Hematopoietic multipotent progenitor cell treated with erythropoietin and hydrocortisone succinate and interleukin-3 and kit ligand, for 17 days (in vitro differentiated cells): ENCODE data around the gene TMEM89.

Experiments used
- DNase-seq: peaks from one replicate; pipeline ENCODE4 v3.0.0-alpha.2; 2015; ENCODE audit warnings: low spot score

Gene TMEM89

DNA sequence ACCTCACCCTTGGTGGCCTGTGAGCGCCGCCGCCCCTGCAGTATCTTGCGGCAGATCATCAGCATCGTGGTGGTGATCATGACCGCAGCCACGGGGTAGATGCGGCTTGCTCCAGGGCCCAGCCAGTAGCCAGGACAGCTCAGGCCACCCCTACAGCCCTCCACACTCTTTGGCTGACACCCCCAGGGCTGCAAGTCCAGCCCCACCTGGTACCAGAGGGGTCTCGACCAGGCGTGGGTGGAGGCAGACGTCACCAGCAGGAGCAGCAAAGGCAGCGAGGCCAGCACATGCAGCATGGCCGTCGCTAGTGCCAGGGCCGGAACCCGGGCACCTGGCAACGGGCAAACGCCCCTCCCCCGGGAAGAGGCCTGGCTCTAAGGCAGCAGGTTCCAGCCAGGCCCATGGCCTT lies at the start of gene TMEM89:
TMEM89 (minus strand) TSS at position 309 of the 409 bp plus-strand sequence; CDS start at position 296, 13 bp downstream.
- DNase-seq = no peak

DNA sequence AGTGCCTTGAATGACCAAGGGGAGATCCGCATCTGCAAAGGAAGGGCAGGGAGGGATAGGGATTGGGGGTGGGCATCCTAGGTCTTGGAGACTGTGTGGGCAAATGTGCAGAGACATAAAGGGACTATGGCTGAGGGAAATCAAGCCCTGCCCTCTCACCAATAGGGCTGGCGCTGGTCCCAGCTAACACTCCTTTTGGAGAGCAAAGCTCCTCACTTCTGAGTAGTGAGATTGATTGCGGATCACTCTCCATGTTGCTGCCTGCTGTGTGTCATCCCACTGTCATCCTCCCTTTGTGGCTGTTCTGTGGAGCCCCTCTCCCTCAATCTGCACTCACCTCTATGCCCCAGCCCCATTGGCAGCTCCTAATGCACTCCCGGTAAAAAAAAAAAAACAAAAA lies 43.4 kb upstream of the TMEM89 start:
- DNase-seq = no peak

DNA sequence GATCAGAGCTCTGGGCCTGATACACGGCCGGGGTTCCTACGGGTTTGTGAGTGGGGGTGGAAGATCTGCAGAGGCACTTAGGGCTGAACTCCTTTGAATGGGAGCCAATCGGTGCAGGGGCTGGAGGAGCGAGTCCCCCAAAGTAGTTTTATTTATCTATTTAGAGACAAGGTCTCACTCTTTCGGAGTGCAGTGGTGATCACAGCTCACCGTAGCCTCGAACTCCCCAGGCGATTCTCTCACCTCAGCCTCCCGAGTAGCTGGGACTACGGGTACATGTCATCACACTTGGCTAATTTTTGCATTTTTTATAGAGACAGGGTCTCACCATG lies 42.7 kb upstream of the TMEM89 start:
- DNase-seq = no peak

GRCh38 chr3:48663489-48664312 lies 42.1 kb upstream of the TMEM89 start:
- peak; percentile 94 for DNase-seq

DNA sequence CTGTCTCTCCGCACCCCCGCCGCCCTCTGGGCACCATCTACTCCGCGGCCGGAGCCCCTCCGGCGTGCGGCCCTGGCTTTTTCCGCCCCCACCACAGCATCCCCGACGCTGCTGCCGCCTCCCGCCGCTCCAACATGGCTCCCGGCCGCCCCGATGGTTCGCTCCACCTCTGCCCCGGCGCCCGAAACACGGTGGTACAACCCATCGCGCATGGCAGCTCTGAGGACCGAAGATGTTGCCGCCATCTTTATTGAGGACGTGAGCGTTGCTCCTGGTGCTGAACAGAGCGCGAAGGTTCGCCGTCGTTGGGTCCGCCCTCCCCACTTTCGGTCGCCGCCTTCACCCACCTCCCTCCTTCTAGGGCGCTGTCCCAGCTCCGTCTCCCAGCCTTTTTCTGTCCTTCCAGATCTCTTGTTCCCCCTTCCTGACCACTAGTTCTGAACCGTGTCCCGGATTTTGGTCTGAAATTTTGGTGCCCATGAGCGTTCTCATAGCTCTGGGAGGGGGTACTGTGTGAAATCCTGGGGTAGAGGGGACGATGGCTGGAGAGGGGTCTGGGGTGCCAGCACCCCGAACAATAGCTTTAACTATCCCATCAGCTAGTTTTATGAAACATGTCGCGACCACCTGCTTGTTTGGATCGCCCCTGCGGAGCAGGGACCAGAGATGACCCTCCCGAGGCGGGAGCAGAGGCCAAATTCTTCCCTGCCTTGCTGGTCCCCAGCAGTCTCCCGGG lies 41.4 kb upstream of the TMEM89 start, which contains the start of gene CELSR3:
CELSR3 (minus strand) TSS at position 134 of the 736 bp plus-strand sequence. CDS start 252 bp downstream, outside the sequence.
- DNase-seq = peak; percentile 48

DNA sequence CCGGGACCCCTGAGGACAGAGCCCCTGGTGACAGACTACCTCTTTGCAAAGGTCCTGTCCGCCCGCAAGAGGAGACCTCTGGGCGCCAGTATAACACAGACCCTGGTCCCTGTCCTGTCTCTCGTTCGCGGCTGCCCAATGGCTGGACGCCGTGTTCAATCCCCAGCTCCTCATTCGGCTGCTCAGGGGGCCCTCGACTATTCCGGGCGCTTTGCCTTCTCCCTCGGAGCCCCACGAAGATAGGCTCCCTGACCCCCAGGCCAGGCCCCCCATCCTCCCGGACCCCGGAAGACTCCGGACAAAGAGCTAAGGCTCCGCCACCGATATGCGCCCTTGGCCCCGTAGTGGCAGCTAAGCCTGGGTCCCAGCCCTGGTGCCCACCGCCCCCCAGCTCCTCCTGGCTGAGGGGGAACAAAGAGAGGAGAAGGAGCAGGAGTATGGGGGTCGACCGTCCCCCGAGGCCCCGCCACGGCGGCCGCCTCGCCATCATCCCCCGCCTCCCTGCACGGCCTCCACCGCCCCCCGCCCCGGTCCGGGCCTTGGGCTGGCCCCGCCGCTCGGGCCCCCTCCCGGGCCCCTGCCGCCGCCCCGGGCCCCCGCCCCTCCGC lies 40.7 kb upstream of the TMEM89 start:
- no peak for DNase-seq

GRCh38 chr3:48661501-48662144 lies 40.1 kb upstream of the TMEM89 start:
- DNase-seq = peak; percentile 50

DNA sequence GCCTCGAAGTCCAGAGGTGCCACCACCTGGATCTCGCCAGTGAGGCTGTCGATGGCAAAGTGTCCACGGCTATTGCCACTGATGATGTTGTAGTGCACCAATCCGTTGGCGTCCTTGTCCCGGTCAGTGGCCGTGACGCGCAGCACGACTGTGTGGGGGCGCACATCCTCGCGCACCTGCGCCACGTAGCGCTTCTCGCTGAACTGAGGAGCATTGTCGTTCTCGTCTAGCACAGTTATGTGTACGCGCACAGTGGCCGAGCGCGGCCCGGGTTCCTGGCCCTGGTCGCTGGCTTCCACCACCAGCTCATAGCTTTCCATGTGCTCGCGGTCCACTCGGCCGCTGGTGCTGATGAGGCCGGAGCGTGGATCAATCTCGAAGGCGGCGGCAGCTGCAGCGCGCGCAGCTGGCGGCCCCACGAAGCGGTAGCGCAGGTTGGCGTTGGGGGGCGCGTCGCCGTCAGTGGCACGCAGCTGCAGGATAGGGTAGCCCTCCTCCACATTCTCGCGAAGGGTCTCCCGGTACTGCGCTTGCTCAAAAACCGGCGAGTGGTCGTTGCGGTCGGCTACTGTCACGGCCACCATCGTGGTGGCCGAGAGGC lies 39.3 kb upstream of the TMEM89 start:
- DNase-seq = no peak

DNA sequence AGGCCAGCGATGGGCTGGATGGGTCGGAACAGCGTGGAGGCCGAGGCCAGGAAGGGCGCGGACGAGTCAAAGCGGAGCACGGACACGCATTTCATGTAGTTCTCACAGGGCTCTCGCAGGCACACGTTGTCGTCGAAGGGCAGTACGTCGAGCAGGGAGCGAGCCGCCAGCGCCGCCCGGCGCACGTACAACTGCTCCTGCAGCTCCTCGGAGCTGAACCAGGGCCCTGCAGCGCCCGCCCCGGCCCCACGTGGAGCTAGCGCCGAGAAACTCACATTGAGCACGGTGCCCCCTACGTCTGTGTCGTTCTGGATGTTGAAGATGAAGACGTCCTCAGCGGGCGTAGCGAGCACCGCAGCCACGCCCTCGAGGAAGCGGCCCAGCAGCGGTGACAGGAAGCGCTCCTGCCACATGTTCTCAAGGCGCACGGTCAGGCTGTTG lies 35.3 kb upstream of the TMEM89 start:
- no peak for DNase-seq

- DNase-seq = peak; percentile 60
Measured at GRCh38 chr3:48656061-48656840, 34.7 kb upstream of the TMEM89 start.

- DNase-seq = no peak
Measured at GRCh38 chr3:48655606-48656005, 34.0 kb upstream of the TMEM89 start.

DNA sequence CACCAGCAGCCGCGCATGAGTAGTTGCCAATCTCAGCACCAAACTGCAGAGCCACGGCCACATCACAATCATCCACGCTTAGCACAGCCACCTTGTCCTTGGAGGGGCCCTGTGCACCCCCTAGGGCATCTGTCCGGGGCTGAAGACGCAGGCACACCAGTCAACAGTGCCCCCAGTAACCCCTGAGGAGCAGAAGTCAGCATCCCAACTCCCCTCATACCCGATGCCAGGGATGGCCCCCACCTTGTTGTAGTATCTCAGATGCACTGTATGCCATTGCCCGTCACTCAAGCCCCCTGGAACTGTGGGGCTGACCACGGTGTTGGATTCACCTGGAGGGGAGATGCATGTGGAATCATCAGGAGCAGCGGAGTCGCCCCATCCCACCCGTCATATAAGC lies 33.5 kb upstream of the TMEM89 start:
- no peak for DNase-seq

GRCh38 chr3:48652923-48653715 lies 31.6 kb upstream of the TMEM89 start:
- no peak for DNase-seq

DNA sequence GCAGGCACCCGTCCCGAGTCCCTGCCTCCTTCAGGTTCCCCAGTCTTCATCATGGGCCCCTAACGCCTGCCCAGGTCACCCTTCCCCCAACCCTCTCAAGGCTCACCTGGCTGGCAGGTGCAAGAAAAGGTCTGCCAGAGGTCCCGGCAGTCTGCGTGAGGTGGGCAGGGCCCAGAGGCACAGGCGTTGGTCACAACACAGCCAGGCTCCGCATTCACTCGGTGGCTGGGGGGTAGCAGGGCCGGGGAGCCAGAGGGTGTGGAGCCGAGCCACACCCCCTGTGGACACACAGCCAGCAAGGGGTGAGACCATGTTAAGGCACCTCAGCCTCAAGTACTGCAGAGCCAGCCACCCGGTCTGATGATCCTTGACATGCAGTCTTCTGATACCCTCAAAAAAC lies 30.2 kb upstream of the TMEM89 start:
- no peak for DNase-seq

GRCh38 chr3:48650723-48651122 lies 29.2 kb upstream of the TMEM89 start:
- DNase-seq = peak; percentile 10

GRCh38 chr3:48648188-48648850 lies 26.8 kb upstream of the TMEM89 start:
- no peak for DNase-seq

DNA sequence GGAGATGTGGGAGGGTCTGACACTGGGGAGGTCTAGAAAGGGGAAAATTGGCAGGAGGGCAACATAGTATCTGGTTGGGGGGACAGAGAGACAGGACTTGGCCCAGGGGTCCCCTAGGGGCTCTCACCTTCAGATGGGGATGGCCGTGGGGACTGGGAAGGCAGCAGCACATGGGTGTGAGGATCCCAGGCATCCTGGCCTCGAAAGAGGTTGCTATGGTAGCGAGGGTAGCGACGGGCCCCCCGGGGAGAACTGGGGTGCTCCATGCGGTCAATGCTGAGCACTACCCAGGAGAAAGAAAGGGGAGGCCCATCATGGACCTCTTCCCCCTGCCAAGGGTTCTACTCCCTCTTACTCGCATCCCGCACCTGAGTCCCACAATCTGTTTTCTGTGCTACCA lies 26.1 kb upstream of the TMEM89 start:
- DNase-seq = no peak

- DNase-seq = no peak
Measured at GRCh38 chr3:48644898-48645760, 23.6 kb upstream of the TMEM89 start.

DNA sequence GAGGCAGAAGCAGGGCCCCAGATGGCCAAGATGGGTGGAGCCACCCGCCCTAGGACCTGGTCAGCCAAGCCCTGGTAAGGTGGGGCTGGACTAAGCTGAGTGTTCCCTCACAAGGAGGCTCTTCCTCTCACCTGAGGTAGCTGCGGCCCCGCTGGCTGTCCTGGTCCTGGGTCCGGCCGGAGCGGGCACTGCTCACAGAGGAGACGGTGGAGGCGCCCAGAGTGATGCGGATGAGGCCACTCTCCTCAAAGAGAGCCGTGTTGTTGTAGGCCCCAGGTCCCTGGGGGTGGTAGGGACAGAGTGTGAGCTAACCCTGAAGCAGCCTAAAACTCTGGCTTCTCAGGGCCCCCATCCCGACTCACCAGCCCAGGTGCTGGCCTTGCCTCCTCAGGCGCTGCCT lies 21.0 kb upstream of the TMEM89 start:
- DNase-seq = no peak
